CD4-positive, CD25-positive, alpha-beta regulatory T cell (primary cell): ENCODE measurements around the gene IMPDH1. TPM values are rescaled to one million over a fixed set of nuclear protein-coding genes. Genes with fewer than 3 reads are reported as not detected.
A peak's percentile ranks its signal among the peaks of the same experiment; 100 is the strongest.

Experiments
- ATAC-seq, 2 donors: fragments of 150-1000 bp; cut with Tn5 transposase; one replicate each; pipeline ENCODE4 v1.10.0; 2021; ENCODE audit warnings: low read depth in 2 of 2, moderate number of reproducible peaks in 2 of 2, moderate library complexity in 1 of 2
- DNase-seq, 3 donors: peaks; one replicate each; pipeline versions ENCODE4 v3.0.0 to v3.0.0-alpha.2; 2012 to 2022; ENCODE audit warnings: mixed read lengths in 1 of 3
- H3K27ac ChIP-seq: one replicate; pipeline ENCODE4 v1.7.0; 2013; ENCODE audit warnings: mild to moderate bottlenecking, low read length; ENCODE audit not compliant: insufficient read depth, poor library complexity, severe bottlenecking
- H3K27me3 ChIP-seq: one replicate; pipeline ENCODE4 v1.7.0; 2013; ENCODE audit warnings: low read length; ENCODE audit not compliant: control insufficient read depth, insufficient read depth
- H3K36me3 ChIP-seq: one replicate; pipeline ENCODE4 v1.7.0; 2013; ENCODE audit warnings: mild to moderate bottlenecking, low read length, moderate library complexity; ENCODE audit not compliant: control insufficient read depth, insufficient read depth
- H3K4me1 ChIP-seq: 2 replicates; pipeline ENCODE4 v1.7.0; 2013; ENCODE audit warnings: mild to moderate bottlenecking, low read length; ENCODE audit not compliant: insufficient read depth, control insufficient read depth, poor library complexity, severe bottlenecking
- H3K4me3 ChIP-seq: one replicate; pipeline ENCODE4 v1.7.0; 2013; ENCODE audit warnings: low read depth, mild to moderate bottlenecking, low read length, moderate library complexity
- H3K9me3 ChIP-seq, 2 experiments: 1 replicate in 1 of 2; 2 replicates in 1 of 2; pipeline ENCODE4 v1.7.0; 2013; ENCODE audit warnings: low read length in 2 of 2, mild to moderate bottlenecking in 1 of 2, moderate library complexity in 1 of 2; ENCODE audit not compliant: control insufficient read depth in 2 of 2
- H3K27ac Mint-ChIP-seq, 3 donors: one replicate each; pipeline ENCODE4 v1.8.0; 2020 to 2022; ENCODE audit warnings: mild to moderate bottlenecking in 3 of 3, mixed read lengths in 3 of 3, moderate library complexity in 2 of 3
- H3K27me3 Mint-ChIP-seq: one replicate; pipeline ENCODE4 v1.8.0; 2022; ENCODE audit warnings: mild to moderate bottlenecking, mixed read lengths
- H3K36me3 Mint-ChIP-seq: one replicate; pipeline ENCODE4 v1.8.0; 2020; ENCODE audit warnings: mixed read lengths
- H3K4me1 Mint-ChIP-seq, 4 donors: one replicate each; pipeline ENCODE4 v1.8.0; 2020 to 2022; ENCODE audit warnings: mixed read lengths in 4 of 4, mild to moderate bottlenecking in 1 of 4
- H3K4me3 Mint-ChIP-seq, 4 donors: one replicate each; pipeline ENCODE4 v1.8.0; 2020 to 2022; ENCODE audit warnings: mild to moderate bottlenecking in 4 of 4, mixed read lengths in 4 of 4, moderate library complexity in 3 of 4
- H3K9me3 Mint-ChIP-seq, 7 donors: one replicate each; pipeline ENCODE4 v1.8.0; 2020 to 2022; ENCODE audit warnings: mixed read lengths in 7 of 7, mild to moderate bottlenecking in 3 of 7, moderate library complexity in 2 of 7
- polyA plus RNA-seq, 4 donors: library from polyadenylated mRNA; unstranded; fragments of 300-500 nt; fragmentation: Illumina TruSeq; gene quantifications; one replicate each; pipeline ENCODE4 v1.2.3, GENCODE V29; 2021
- total RNA-seq: library from RNA; stranded (reverse); gene quantifications from one replicate; pipeline ENCODE4 v1.2.3, GENCODE V29; 2022

IMPDH1 gene
- total and polyA plus RNA-seq, 5 donors from 2014 or later = 27.2 to 48.2 (median 36.1) TPM

- Mint-ChIP-seq H3K9me3 (peaks cover 0 to 6% (median 0%) of the 10 kb centered on the region in 7 donors), H3K27ac (no peak overlapping the region), H3K4me3 (peak overlapping the region in 1 of 4 donors; percentile 40), H3K4me1 (peaks cover 0 to 18% (median 3%) of the 10 kb centered on the region in 4 donors), H3K27me3 (peaks cover 76% of the 10 kb centered on the region), H3K36me3 (no peaks in the 10 kb centered on the region)
- no peak overlapping the region for H3K4me3 ChIP-seq
- H3K4me1 ChIP-seq = peaks cover 18% of the 10 kb centered on the region
- peaks cover 21% of the 10 kb centered on the region for H3K27me3 ChIP-seq
- no peaks in the 10 kb centered on the region for H3K9me3 ChIP-seq
- DNase-seq (no peak), ATAC-seq (no peak)
- H3K36me3 ChIP-seq = no peaks in the 10 kb centered on the region
- H3K27ac ChIP-seq = no peak overlapping the region
Measured at GRCh38 chr7:128363261-128363721, 46.5 kb downstream of the IMPDH1 start.

GRCh38 chr7:128362670-128363069 is 47.1 kb downstream of the IMPDH1 start:
- Histone ChIP-seq H3K27ac (no peak overlapping the region), H3K9me3 (no peaks in the 10 kb centered on the region), H3K4me1 (peaks cover 18% of the 10 kb centered on the region), H3K36me3 (no peaks in the 10 kb centered on the region), H3K27me3 (peaks cover 25% of the 10 kb centered on the region), H3K4me3 (no peak overlapping the region)
- no peak for DNase-seq
- H3K27ac Mint-ChIP-seq = no peak overlapping the region
- no peaks in the 10 kb centered on the region for H3K36me3 Mint-ChIP-seq
- H3K4me3 Mint-ChIP-seq = peak overlapping the region; percentile 20 to 86 (median 76)
- peaks cover 81% of the 10 kb centered on the region for H3K27me3 Mint-ChIP-seq
- ATAC-seq = no peak
- peaks cover 0 to 18% (median 3%) of the 10 kb centered on the region in 4 donors for H3K4me1 Mint-ChIP-seq
- peaks cover 0 to 6% (median 0%) of the 10 kb centered on the region in 7 donors for H3K9me3 Mint-ChIP-seq

- Mint-ChIP-seq H3K27ac (peak within 1 kb of the TSS in 1 of 3 donors; percentile 17), H3K4me3 (peak within 1 kb of the TSS; percentile 20 to 88 (median 84)), H3K4me1 (peaks cover 0 to 18% (median 3%) of the 10 kb centered on the region in 4 donors), H3K9me3 (peaks cover 0 to 4% (median 0%) of the 10 kb centered on the region in 7 donors), H3K36me3 (no peaks in the 10 kb centered on the region), H3K27me3 (peaks cover 76% of the 10 kb centered on the region)
- no peak within 1 kb of the TSS for H3K4me3 ChIP-seq
- no peak within 1 kb of the TSS for H3K27ac ChIP-seq
- DNase-seq (peak in 2 of 3 donors; percentile 44 to 55), ATAC-seq (peak; percentile 61 to 62)
- peaks cover 25% of the 10 kb centered on the region for H3K27me3 ChIP-seq
- H3K9me3 ChIP-seq = no peaks in the 10 kb centered on the region
- peaks cover 18% of the 10 kb centered on the region for H3K4me1 ChIP-seq
- no peaks in the 10 kb centered on the region for H3K36me3 ChIP-seq
Measured at GRCh38 chr7:128361411-128362379, 48.1 kb downstream of the IMPDH1 start, which contains the start of gene PRRT4. Gene PRRT4, minus strand, starts transcription at chr7:128361690.

- ATAC-seq = no peak
- H3K27ac Mint-ChIP-seq = no peak overlapping the region
- DNase-seq = no peak
- H3K4me3 Mint-ChIP-seq = peak overlapping the region in 1 of 4 donors; percentile 36
- Histone ChIP-seq H3K9me3 (no peaks in the 10 kb centered on the region), H3K36me3 (no peaks in the 10 kb centered on the region), H3K4me3 (no peak overlapping the region), H3K4me1 (peaks cover 18% of the 10 kb centered on the region), H3K27me3 (peaks cover 25% of the 10 kb centered on the region), H3K27ac (no peak overlapping the region)
- H3K36me3 Mint-ChIP-seq = no peaks in the 10 kb centered on the region
- H3K9me3 Mint-ChIP-seq = peaks cover 0 to 4% (median 0%) of the 10 kb centered on the region in 7 donors
- H3K27me3 Mint-ChIP-seq = peaks cover 72% of the 10 kb centered on the region
- H3K4me1 Mint-ChIP-seq = peaks cover 0 to 21% (median 5%) of the 10 kb centered on the region in 4 donors
Measured at GRCh38 chr7:128360359-128360678, 49.5 kb downstream of the IMPDH1 start.

GRCh38 chr7:128359939-128360338 is 49.8 kb downstream of the IMPDH1 start:
- Histone ChIP-seq H3K9me3 (no peaks in the 10 kb centered on the region), H3K4me1 (peaks cover 18% of the 10 kb centered on the region), H3K27me3 (peaks cover 25% of the 10 kb centered on the region), H3K36me3 (no peaks in the 10 kb centered on the region), H3K27ac (no peak overlapping the region), H3K4me3 (no peak overlapping the region)
- Mint-ChIP-seq H3K4me3 (peak overlapping the region in 2 of 4 donors; percentile 27 to 36), H3K27ac (no peak overlapping the region), H3K36me3 (no peaks in the 10 kb centered on the region), H3K27me3 (peaks cover 68% of the 10 kb centered on the region), H3K4me1 (peaks cover 0 to 21% (median 5%) of the 10 kb centered on the region in 4 donors), H3K9me3 (peaks cover 0 to 4% (median 0%) of the 10 kb centered on the region in 7 donors)
- no peak for ATAC-seq
- no peak for DNase-seq

- H3K27ac ChIP-seq = no peak overlapping the region
- H3K27me3 ChIP-seq = peaks cover 26% of the 10 kb centered on the region
- H3K4me1 ChIP-seq = peaks cover 18% of the 10 kb centered on the region
- H3K27me3 Mint-ChIP-seq = peaks cover 67% of the 10 kb centered on the region
- ATAC-seq (no peak), DNase-seq (no peak)
- peaks cover 0 to 4% (median 0%) of the 10 kb centered on the region in 7 donors for H3K9me3 Mint-ChIP-seq
- H3K36me3 ChIP-seq = no peaks in the 10 kb centered on the region
- H3K36me3 Mint-ChIP-seq = no peaks in the 10 kb centered on the region
- H3K4me3 ChIP-seq = no peak overlapping the region
- H3K4me1 Mint-ChIP-seq = peaks cover 0 to 21% (median 5%) of the 10 kb centered on the region in 4 donors
- no peaks in the 10 kb centered on the region for H3K9me3 ChIP-seq
- peak overlapping the region in 1 of 4 donors; percentile 27 for H3K4me3 Mint-ChIP-seq
- no peak overlapping the region for H3K27ac Mint-ChIP-seq
Measured at GRCh38 chr7:128359336-128359735, 50.4 kb downstream of the IMPDH1 start.

GRCh38 chr7:128358233-128358632 is 51.5 kb downstream of the IMPDH1 start:
- Mint-ChIP-seq H3K27me3 (peaks cover 67% of the 10 kb centered on the region), H3K36me3 (no peaks in the 10 kb centered on the region), H3K4me3 (peak overlapping the region in 2 of 4 donors; percentile 33 to 83), H3K27ac (no peak overlapping the region), H3K9me3 (peaks cover 0 to 4% (median 0%) of the 10 kb centered on the region in 7 donors), H3K4me1 (peaks cover 0 to 24% (median 8%) of the 10 kb centered on the region in 4 donors)
- Histone ChIP-seq H3K9me3 (no peaks in the 10 kb centered on the region), H3K4me1 (peaks cover 18% of the 10 kb centered on the region), H3K27me3 (peaks cover 22% of the 10 kb centered on the region), H3K27ac (no peak overlapping the region), H3K36me3 (no peaks in the 10 kb centered on the region), H3K4me3 (no peak overlapping the region)
- DNase-seq = no peak
- no peak for ATAC-seq
